CD4-positive, CD25-positive, alpha-beta regulatory T cell (primary cell): ENCODE results near the gene RAD51B. TPM values are rescaled to one million over a fixed set of nuclear protein-coding genes. Genes with fewer than 3 reads are reported as not detected.

Experiments used
- ATAC-seq, 2 donors: fragments of 150-1000 bp; cut with Tn5 transposase; one replicate each; pipeline ENCODE4 v1.10.0; 2021; ENCODE audit warnings: low read depth in 2 of 2, moderate number of reproducible peaks in 2 of 2, moderate library complexity in 1 of 2
- DNase-seq, 3 donors: peaks; one replicate each; pipeline versions ENCODE4 v3.0.0 to v3.0.0-alpha.2; 2012 to 2022; ENCODE audit warnings: mixed read lengths in 1 of 3
- H3K27ac ChIP-seq: one replicate; pipeline ENCODE4 v1.7.0; 2013; ENCODE audit warnings: mild to moderate bottlenecking, low read length; ENCODE audit not compliant: insufficient read depth, poor library complexity, severe bottlenecking
- H3K27me3 ChIP-seq: one replicate; pipeline ENCODE4 v1.7.0; 2013; ENCODE audit warnings: low read length; ENCODE audit not compliant: control insufficient read depth, insufficient read depth
- H3K36me3 ChIP-seq: one replicate; pipeline ENCODE4 v1.7.0; 2013; ENCODE audit warnings: mild to moderate bottlenecking, low read length, moderate library complexity; ENCODE audit not compliant: control insufficient read depth, insufficient read depth
- H3K4me1 ChIP-seq: 2 replicates; pipeline ENCODE4 v1.7.0; 2013; ENCODE audit warnings: mild to moderate bottlenecking, low read length; ENCODE audit not compliant: insufficient read depth, control insufficient read depth, poor library complexity, severe bottlenecking
- H3K4me3 ChIP-seq: one replicate; pipeline ENCODE4 v1.7.0; 2013; ENCODE audit warnings: low read depth, mild to moderate bottlenecking, low read length, moderate library complexity
- H3K9me3 ChIP-seq, 2 experiments: 1 replicate in 1 of 2; 2 replicates in 1 of 2; pipeline ENCODE4 v1.7.0; 2013; ENCODE audit warnings: low read length in 2 of 2, mild to moderate bottlenecking in 1 of 2, moderate library complexity in 1 of 2; ENCODE audit not compliant: control insufficient read depth in 2 of 2
- H3K27ac Mint-ChIP-seq, 3 donors: one replicate each; pipeline ENCODE4 v1.8.0; 2020 to 2022; ENCODE audit warnings: mild to moderate bottlenecking in 3 of 3, mixed read lengths in 3 of 3, moderate library complexity in 2 of 3
- H3K27me3 Mint-ChIP-seq: one replicate; pipeline ENCODE4 v1.8.0; 2022; ENCODE audit warnings: mild to moderate bottlenecking, mixed read lengths
- H3K36me3 Mint-ChIP-seq: one replicate; pipeline ENCODE4 v1.8.0; 2020; ENCODE audit warnings: mixed read lengths
- H3K4me1 Mint-ChIP-seq, 4 donors: one replicate each; pipeline ENCODE4 v1.8.0; 2020 to 2022; ENCODE audit warnings: mixed read lengths in 4 of 4, mild to moderate bottlenecking in 1 of 4
- H3K4me3 Mint-ChIP-seq, 4 donors: one replicate each; pipeline ENCODE4 v1.8.0; 2020 to 2022; ENCODE audit warnings: mild to moderate bottlenecking in 4 of 4, mixed read lengths in 4 of 4, moderate library complexity in 3 of 4
- H3K9me3 Mint-ChIP-seq, 7 donors: one replicate each; pipeline ENCODE4 v1.8.0; 2020 to 2022; ENCODE audit warnings: mixed read lengths in 7 of 7, mild to moderate bottlenecking in 3 of 7, moderate library complexity in 2 of 7
- polyA plus RNA-seq, 4 donors: library from polyadenylated mRNA; unstranded; fragments of 300-500 nt; fragmentation: Illumina TruSeq; gene quantifications; one replicate each; pipeline ENCODE4 v1.2.3, GENCODE V29; 2021
- total RNA-seq: library from RNA; stranded (reverse); gene quantifications from one replicate; pipeline ENCODE4 v1.2.3, GENCODE V29; 2022

Gene RAD51B
- total and polyA plus RNA-seq, 5 donors from 2014 or later: 19.1 to 40.2 (median 28.1) TPM

DNA sequence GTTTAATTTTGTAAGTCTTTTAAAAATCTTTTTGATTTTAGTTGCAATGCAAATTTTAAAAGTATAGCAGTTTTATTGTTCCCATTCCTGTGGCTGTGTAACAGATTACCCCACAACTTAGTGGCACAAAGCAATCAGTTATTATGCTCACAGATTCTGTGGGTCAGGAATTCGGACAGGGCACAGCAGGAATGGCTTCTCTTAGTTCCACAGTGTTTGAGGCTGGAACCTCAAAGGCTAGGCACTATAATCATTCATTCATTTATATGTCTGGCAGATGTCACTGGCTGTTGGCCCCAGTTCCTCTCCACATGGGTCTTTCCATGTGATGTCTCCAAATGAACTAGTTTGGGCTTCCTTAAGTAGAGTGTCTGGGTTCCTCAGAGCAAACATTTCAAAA is 193.3 kb downstream of the RAD51B start:
- H3K4me3 Mint-ChIP-seq: no peak overlapping the region

DNA sequence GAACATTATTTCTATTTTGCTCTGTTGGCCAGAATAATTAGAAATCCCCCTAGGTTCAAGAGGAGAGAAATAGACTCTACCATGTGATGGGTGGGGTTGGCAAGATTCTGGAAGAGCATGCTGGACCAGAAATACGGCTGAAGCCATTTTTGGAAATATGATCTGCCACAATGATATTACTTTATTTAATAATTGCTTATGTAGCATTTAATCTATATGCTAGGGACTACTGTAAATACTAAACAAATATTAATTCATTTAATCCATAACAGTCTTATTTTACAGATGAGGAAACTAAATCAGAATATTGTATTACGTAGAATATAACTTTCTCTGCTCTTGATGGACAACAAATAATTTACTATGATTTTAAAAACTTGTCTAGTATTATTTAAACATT is 193.7 kb downstream of the RAD51B start:
- Histone ChIP-seq H3K36me3 (no peaks in the 10 kb centered on the region), H3K4me3 (no peak overlapping the region), H3K9me3 (no peaks in the 10 kb centered on the region), H3K27me3 (no peaks in the 10 kb centered on the region), H3K27ac (no peak overlapping the region), H3K4me1 (no peaks in the 10 kb centered on the region)
- no peak for ATAC-seq
- Mint-ChIP-seq H3K4me3 (no peak overlapping the region), H3K36me3 (no peaks in the 10 kb centered on the region), H3K27me3 (no peaks in the 10 kb centered on the region), H3K27ac (no peak overlapping the region), H3K9me3 (no peaks in the 10 kb centered on the region), H3K4me1 (peaks cover 0 to 4% (median 0%) of the 10 kb centered on the region in 4 donors)
- DNase-seq: no peak

More for the DNA sequence above, 193.3 kb downstream of the RAD51B start:
- H3K36me3 ChIP-seq: no peaks in the 10 kb centered on the region
- H3K9me3 Mint-ChIP-seq: no peaks in the 10 kb centered on the region
- no peaks in the 10 kb centered on the region for H3K27me3 ChIP-seq
- peaks cover 0 to 4% (median 0%) of the 10 kb centered on the region in 4 donors for H3K4me1 Mint-ChIP-seq
- H3K9me3 ChIP-seq: no peaks in the 10 kb centered on the region
- H3K27me3 Mint-ChIP-seq: no peaks in the 10 kb centered on the region
- DNase-seq (no peak), ATAC-seq (no peak)
- no peaks in the 10 kb centered on the region for H3K36me3 Mint-ChIP-seq
- H3K4me1 ChIP-seq: no peaks in the 10 kb centered on the region
- no peak overlapping the region for H3K27ac Mint-ChIP-seq
- no peak overlapping the region for H3K27ac ChIP-seq
- H3K4me3 ChIP-seq: no peak overlapping the region

DNA sequence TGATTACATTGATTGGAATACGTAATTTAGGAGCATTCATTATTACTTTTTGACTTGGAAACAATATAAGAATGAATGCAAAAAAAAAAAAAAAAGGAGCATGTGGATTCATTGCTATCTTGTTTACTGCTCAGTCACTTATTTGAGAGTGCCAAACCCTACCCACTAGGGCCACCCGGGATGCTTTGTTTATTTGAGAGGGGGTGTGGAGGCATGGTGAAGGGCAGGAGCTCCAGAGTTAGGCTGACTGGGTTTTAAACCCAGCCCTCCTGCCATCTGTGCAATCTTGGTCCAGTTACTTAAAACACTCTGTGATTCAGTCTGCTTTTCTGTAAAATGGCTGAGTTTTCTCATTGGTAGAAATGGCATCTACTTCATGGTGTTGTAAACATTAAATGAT is 195.2 kb downstream of the RAD51B start:
- H3K9me3 ChIP-seq: no peaks in the 10 kb centered on the region
- H3K9me3 Mint-ChIP-seq: no peaks in the 10 kb centered on the region
- H3K4me1 Mint-ChIP-seq: no peaks in the 10 kb centered on the region
- no peaks in the 10 kb centered on the region for H3K27me3 ChIP-seq
- no peaks in the 10 kb centered on the region for H3K4me1 ChIP-seq
- H3K4me3 ChIP-seq: no peak overlapping the region
- ATAC-seq: no peak
- no peak overlapping the region for H3K27ac Mint-ChIP-seq
- no peak overlapping the region for H3K4me3 Mint-ChIP-seq
- H3K27me3 Mint-ChIP-seq: no peaks in the 10 kb centered on the region
- H3K27ac ChIP-seq: no peak overlapping the region
- H3K36me3 ChIP-seq: no peaks in the 10 kb centered on the region
- H3K36me3 Mint-ChIP-seq: no peaks in the 10 kb centered on the region
- DNase-seq: no peak

DNA sequence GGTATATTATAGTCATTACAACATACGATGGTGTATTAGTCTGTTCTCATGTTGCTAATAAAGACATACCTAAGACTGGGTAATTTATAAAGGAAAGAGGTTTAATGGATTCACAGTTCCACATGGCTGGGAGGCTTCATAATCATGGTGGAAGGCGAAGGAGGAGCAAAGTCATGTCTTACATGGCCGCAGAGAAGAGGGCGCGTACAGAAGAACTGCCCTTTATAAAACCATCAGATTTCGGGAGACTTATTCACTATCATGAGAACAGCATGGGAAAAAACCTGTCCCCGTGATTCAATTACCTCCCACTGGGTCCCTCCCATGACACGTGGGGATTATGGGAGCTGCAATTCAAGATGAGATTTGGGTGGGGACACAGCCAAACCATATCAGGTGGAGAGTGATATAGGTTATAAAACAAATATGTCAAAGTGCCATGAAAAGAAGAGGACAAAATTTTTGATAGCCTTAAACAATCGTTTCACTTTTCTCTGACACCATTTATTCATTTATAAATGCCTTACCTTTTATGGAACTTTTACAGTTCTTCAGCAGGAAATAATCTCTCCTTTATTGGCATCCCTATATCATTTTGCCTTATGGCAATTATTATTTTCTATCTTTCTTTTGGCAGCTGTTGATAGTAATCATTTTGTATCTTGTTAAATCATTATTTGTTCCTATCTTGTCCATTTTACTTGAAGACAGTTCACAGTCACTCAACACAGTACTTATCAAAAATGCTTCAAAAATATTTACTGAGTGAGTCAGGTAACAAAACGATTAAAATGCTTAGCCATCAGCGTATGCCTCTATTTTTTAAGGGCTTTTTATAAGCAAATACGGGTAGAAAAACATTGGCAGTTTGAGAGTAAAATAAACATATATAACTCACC is 196.0 kb downstream of the RAD51B start:
- ATAC-seq (no peak), DNase-seq (no peak)
- H3K9me3 ChIP-seq: no peaks in the 10 kb centered on the region
- H3K4me3 Mint-ChIP-seq: no peak overlapping the region
- no peaks in the 10 kb centered on the region for H3K9me3 Mint-ChIP-seq
- H3K36me3 ChIP-seq: no peaks in the 10 kb centered on the region
- H3K4me3 ChIP-seq: no peak overlapping the region
- no peaks in the 10 kb centered on the region for H3K27me3 ChIP-seq
- H3K27ac ChIP-seq: no peak overlapping the region
- H3K27me3 Mint-ChIP-seq: no peaks in the 10 kb centered on the region
- H3K36me3 Mint-ChIP-seq: no peaks in the 10 kb centered on the region
- H3K4me1 Mint-ChIP-seq: no peaks in the 10 kb centered on the region
- peak overlapping the region in 1 of 3 donors; percentile 40 for H3K27ac Mint-ChIP-seq
- no peaks in the 10 kb centered on the region for H3K4me1 ChIP-seq

DNA sequence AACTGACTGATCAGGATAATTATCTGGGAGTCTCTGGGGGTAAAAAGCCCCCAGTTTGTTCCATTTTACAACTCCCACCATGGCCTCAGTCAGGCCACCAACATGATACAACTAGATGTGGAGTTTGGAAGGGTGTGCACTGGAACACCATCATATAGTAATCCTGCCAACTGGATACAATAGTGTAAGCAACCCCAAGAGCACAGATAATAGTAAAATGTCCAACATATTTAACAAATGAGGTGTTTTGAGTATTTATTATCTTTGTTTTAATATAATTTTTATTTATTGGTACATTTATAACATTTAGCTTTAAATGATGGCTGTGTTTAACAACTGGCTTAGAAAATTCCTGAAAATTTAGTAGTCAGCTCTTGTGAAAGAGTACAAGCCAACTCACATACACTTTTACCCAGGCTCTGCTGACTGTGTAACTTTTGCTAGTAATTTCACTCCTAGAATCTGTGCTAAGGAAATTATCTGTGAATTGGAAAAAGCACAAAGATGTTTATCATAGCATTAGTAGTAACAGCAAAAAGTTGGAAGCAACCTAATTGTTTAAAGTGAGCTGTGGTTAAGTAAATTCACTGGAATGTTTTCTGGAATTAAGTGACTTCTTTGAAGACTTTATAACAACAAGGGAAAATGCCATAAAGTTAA is 196.8 kb downstream of the RAD51B start:
- Histone ChIP-seq H3K27me3 (no peaks in the 10 kb centered on the region), H3K36me3 (no peaks in the 10 kb centered on the region), H3K4me1 (no peaks in the 10 kb centered on the region), H3K9me3 (no peaks in the 10 kb centered on the region), H3K27ac (no peak overlapping the region), H3K4me3 (no peak overlapping the region)
- Mint-ChIP-seq H3K9me3 (no peaks in the 10 kb centered on the region), H3K4me1 (peaks cover 0 to 2% (median 0%) of the 10 kb centered on the region in 4 donors), H3K36me3 (no peaks in the 10 kb centered on the region), H3K27ac (no peak overlapping the region), H3K4me3 (no peak overlapping the region), H3K27me3 (no peaks in the 10 kb centered on the region)
- no peak for ATAC-seq
- no peak for DNase-seq

DNA sequence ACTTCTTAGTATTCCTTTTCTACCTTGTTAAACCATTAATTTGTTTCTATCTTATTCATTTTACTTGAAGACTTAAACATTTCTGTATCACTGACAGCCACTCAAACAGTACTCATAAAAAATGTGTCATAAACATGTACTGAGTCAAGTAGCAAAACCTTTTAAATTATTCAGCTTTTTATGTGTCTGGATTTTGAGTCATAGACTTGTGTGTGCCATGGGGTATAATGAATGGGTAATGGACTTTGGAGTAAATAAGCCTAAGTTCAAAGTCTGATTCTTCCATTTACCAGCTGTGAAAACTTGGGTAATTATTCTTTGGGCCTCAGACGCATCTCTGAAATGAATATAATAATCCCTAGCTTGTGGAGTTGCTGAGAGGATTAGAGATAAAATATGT is 199.0 kb downstream of the RAD51B start:
- H3K4me3 ChIP-seq: no peak overlapping the region
- H3K27me3 ChIP-seq: no peaks in the 10 kb centered on the region
- Mint-ChIP-seq H3K9me3 (peaks cover 0 to 7% (median 2%) of the 10 kb centered on the region in 7 donors), H3K27me3 (no peaks in the 10 kb centered on the region), H3K36me3 (peaks cover 10% of the 10 kb centered on the region), H3K4me1 (peaks cover 0 to 5% (median 0%) of the 10 kb centered on the region in 4 donors), H3K4me3 (no peak overlapping the region), H3K27ac (no peak overlapping the region)
- no peaks in the 10 kb centered on the region for H3K4me1 ChIP-seq
- H3K36me3 ChIP-seq: no peaks in the 10 kb centered on the region
- DNase-seq (no peak), ATAC-seq (no peak)
- H3K27ac ChIP-seq: no peak overlapping the region
- no peaks in the 10 kb centered on the region for H3K9me3 ChIP-seq

DNA sequence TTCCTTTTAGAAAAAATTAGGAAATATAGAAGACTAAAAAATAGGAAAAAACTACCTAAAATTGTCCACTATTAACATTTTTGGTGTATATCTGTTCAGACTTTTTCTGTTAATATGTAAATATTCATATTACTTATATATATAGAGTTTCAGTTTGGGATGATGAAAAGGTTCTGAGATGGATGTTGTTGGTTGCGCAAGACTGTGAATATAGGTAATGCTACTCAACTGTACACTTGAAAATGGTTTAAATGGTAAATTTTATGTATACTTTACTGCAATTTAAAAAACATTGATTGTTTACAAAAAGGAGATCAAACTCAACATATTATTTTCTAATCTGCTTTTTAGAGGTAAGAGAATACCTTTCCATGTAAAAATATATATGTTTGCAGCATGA is 200.9 kb downstream of the RAD51B start:
- Histone ChIP-seq H3K9me3 (no peaks in the 10 kb centered on the region), H3K4me1 (no peaks in the 10 kb centered on the region), H3K36me3 (no peaks in the 10 kb centered on the region), H3K27ac (no peak overlapping the region), H3K27me3 (no peaks in the 10 kb centered on the region), H3K4me3 (no peak overlapping the region)
- Mint-ChIP-seq H3K27ac (no peak overlapping the region), H3K9me3 (peaks cover 0 to 7% (median 3%) of the 10 kb centered on the region in 7 donors), H3K4me1 (peaks cover 0 to 5% (median 0%) of the 10 kb centered on the region in 4 donors), H3K36me3 (peaks cover 12% of the 10 kb centered on the region), H3K4me3 (no peak overlapping the region), H3K27me3 (no peaks in the 10 kb centered on the region)
- DNase-seq (no peak), ATAC-seq (no peak)
